GM21381 (cell line): Measurements from ENCODE around the gene MTNR1A.

Experiments
- ATAC-seq: cut with Tn5 transposase; IDR thresholded peaks from one replicate; pipeline ENCODE4 v1.9.1; 2021; ENCODE audit warnings: mild to moderate bottlenecking, moderate library complexity; ENCODE audit not compliant: unreplicated experiment

Gene MTNR1A

DNA sequence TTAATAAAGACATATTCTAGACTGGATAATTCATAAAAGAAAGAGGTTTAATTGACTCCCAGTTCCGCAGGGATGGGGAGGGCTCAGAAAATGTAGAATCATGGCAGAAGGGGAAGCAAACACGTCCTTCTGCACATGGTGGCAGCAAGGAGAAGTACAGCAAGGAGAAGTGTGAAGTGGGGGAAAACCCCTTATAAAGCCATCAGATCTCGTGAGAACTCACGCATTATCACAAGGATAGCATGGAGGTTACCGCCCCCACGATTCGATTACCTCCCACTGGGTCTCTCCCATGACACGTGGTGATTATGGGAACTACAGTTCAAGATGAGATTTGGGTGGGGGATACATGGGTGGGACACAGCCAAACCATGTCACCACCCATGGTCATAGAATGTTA, 58.3 kb downstream of the MTNR1A start:
- ATAC-seq = no peak

DNA sequence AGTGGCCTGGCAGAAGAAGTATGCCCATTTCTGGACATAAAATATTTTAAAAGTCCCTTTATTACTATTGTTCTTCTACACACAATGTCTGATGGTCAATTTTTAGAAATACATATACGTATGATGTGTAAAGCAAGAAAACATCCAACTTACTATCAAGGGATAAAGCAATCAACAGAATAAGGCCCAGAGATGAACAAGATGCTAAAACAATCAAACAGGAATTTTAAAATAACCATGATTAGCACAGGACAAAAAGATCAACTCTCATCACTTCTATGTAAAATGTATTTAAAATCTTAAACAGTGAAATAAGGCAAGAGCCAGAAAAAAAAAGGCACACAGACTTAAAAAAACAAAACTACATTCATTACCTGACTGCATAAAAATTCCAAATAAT, 60.9 kb downstream of the MTNR1A start:
- no peak for ATAC-seq

DNA sequence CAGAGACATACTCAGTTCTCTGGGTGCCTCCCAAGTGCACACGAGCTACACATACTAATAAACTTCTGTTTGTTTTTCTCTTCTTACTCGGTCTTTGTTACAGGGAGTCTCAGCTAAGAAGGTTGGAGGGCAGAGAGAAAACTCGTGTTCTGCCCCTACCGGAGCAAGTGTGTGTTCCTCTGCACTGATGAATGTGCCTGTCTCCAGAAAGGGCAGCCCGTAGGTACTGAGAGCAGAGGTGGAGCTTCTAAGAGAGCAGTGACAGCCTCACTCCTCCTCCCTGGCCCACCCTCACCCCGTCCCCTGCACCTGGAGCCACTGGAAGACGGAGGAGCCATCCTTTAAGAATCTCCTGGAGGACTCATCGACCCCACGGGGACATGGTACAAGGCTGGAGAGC, 67.6 kb downstream of the MTNR1A start:
- no peak for ATAC-seq

DNA sequence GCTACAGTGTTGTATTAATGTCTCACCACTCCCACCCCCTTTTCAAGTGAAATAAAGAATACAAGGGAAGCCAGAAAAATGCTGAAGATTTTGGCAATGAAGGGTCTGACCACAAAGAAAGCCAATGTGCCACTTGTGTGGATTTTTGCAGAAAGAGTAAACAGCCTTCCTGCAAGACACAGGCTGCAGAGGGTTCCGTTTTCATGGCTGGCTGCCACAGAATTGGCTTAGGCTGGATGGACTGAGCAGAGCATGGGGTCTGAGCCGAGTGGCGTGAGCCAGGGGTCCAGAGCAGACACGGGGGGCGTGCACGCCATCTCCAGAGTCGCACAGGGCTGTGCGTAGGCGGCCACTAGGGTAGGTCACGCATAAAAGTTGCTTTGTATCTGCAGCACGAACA, 69.2 kb downstream of the MTNR1A start:
- no peak for ATAC-seq

DNA sequence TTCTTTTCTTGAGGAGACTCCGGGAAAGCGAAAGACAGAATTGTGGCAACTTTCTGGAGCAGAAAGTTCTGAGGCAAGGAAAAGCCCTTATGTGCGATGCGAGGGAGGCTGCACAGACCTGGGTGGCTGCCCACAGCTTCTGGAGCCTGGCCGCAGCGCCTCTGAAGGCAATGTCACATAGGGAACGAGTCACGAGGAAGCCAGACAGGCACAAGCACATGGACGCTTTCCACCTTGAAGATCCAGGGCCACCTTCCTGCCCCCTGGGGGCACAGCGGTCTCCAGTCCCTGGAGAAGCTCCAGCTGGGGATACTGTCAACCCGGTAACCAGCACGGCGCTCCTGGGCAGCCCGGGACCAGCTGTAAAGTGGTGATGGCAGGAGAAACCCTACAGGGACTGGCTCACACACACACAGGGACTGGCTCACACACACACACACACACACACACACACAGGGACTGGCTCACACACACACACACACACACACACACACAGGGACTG, 69.8 kb downstream of the MTNR1A start:
- no peak for ATAC-seq

DNA sequence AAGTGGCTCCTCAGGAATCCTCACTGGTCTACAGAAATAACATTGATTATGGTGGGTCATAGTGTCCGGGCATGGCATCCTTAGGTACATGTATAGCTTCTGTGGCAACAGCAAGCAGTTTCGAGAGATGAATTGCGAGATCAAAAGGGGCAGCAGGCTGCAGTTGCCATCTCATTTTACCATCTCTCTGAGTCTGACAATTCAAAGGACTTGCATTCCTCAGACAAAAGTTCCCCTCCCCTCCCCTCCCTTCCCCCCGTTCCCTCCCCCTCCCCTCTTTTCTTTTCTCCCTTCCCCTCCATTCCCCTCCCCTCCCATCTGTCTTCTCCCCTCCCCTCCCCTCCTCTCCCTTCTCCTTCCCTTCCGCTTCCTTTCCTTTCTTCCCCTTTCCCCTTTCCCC, 70.2 kb downstream of the MTNR1A start:
- ATAC-seq = no peak

DNA sequence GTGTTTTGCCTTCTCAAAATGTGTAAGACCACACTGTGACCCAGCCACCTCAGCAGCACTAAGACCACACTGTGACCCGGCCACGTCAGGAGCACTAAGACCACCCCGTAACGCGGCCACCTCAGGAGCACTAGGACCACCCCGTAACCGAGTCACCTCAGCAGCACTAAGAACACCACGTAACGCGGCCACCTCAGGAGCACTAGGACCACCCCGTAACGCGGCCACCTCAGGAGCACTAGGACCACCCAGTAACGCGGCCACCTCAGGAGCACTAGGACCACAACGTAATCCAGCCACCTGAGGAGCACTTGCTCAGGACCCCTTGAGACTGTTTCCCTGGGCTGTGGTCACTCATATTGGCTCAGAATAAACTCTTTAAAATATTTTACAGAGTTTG, 71.7 kb downstream of the MTNR1A start:
- ATAC-seq = no peak
